Thyroid gland (tissue), 4 donors: ENCODE data around the gene NKX1-2. TPM values are rescaled to one million over a fixed set of nuclear protein-coding genes. Genes with fewer than 3 reads are reported as not detected.
"Not testable (repeated sequence)": the region's sequence is repeated elsewhere in the genome, so short reads cannot be mapped to it uniquely, and the experiment has no call there.

Source experiments
- DNase-seq, 2 donors: peaks; one replicate each; pipeline ENCODE4 v3.0.0-alpha.2; 2019
- H3K27ac ChIP-seq, 3 donors: fragments of 200-600 bp; sonication (generic); 1 replicate in 2 of 3; 2 replicates in 1 of 3; pipeline ENCODE4 v1.5.1; 2016 to 2019; ENCODE audit warnings: mild to moderate bottlenecking in 1 of 3, moderate library complexity in 1 of 3
- H3K27me3 ChIP-seq: fragments of 200-600 bp; sonication (generic); one replicate; pipeline ENCODE4 v1.5.1; 2019
- H3K36me3 ChIP-seq, 2 donors: fragments of 200-600 bp; sonication (generic); one replicate each; pipeline ENCODE4 v1.5.1; 2016 to 2019
- H3K4me1 ChIP-seq, 2 donors: fragments of 200-600 bp; sonication (generic); one replicate each; pipeline ENCODE4 v1.5.1; 2017 to 2019
- H3K4me3 ChIP-seq, 3 donors: fragments of 200-600 bp; sonication (generic); replicated peaks in 1 of 3; 1 replicate in 2 of 3; 2 replicates in 1 of 3; pipeline ENCODE4 v1.5.1; 2016; ENCODE audit warnings: mild to moderate bottlenecking in 1 of 3
- H3K9me3 ChIP-seq: fragments of 200-600 bp; sonication (generic); one replicate; pipeline ENCODE4 v1.5.1; 2017
- CTCF ChIP-seq, 6 experiments: fragments of 200-600 bp in 3 of 6; fragments of 450-650 bp in 3 of 6; sonication (generic) in 3 of 6; IDR thresholded peaks; one replicate each; pipeline ENCODE4 v1.5.1; 2016 to 2019; ENCODE audit warnings: antibody characterized with exemption in 6 of 6, mild to moderate bottlenecking in 2 of 6, inconsistent platforms in 1 of 6, moderate library complexity in 1 of 6
- POLR2A ChIP-seq, 2 donors: fragments of 450-650 bp; IDR thresholded peaks; one replicate each; pipeline ENCODE4 v1.6.1; 2017; ENCODE audit warnings: antibody characterized with exemption in 2 of 2, mild to moderate bottlenecking in 2 of 2, moderate library complexity in 1 of 2
- WGBS, 2 donors: methylation state at CpG; one replicate each; pipeline ENCODE4 v1.1.5; 2017; 5-methylcytosine and 5-hydroxymethylcytosine counted together
- intact Hi-C: fragments of 100-400 bp; cut with DNase I; formaldehyde crosslinking; loops from one replicate; pipeline ENCODE4 v1.15.1; 2023
- total RNA-seq, 4 donors: library from RNA; depleted of rRNA; stranded (reverse); fragments of >200 nt; gene quantifications; one replicate each; pipeline ENCODE4 v1.2.3, GENCODE V29; 2016

NKX1-2 gene
- total RNA-seq, 4 donors from 2014 or later: not detected

- Histone ChIP-seq H3K36me3 (no peaks in the 10 kb centered on the region), H3K27me3 (peaks cover 14% of the 10 kb centered on the region), H3K27ac (no peak overlapping the region), H3K4me3 (no peak overlapping the region), H3K9me3 (no peaks in the 10 kb centered on the region), H3K4me1 (peaks cover 11 to 33% of the 10 kb centered on the region in 2 donors)
- no peak for DNase-seq
- TF ChIP-seq POLR2A (IDR thresholded peaks at IDR 0.05) (no peak), CTCF (IDR thresholded peaks at IDR 0.05) (no peak)
- WGBS, 2 donors: 3 to 6% methylated on average over 20 to 22 of the region's 26 CpGs
- intact Hi-C loops: no loop called here
These were observed 1.1 kb downstream of the NKX1-2 start for GRCh38 chr10:124448696-124449169.

GRCh38 chr10:124447751-124448466 lies 1.9 kb downstream of the NKX1-2 start:
- H3K36me3 ChIP-seq: no peaks in the 10 kb centered on the region
- 8 to 12% methylated on average over 9 to 24 of the region's 60 CpGs for WGBS, 2 donors
- H3K27ac ChIP-seq: no peak overlapping the region
- TF ChIP-seq CTCF (IDR thresholded peaks at IDR 0.05) (no peak), POLR2A (IDR thresholded peaks at IDR 0.05) (no peak)
- no peaks in the 10 kb centered on the region for H3K9me3 ChIP-seq
- DNase-seq: peak; percentile 33 to 35
- H3K4me1 ChIP-seq: peaks cover 11 to 33% of the 10 kb centered on the region in 2 donors
- H3K27me3 ChIP-seq: peaks cover 14% of the 10 kb centered on the region
- intact Hi-C loops: no loop called here
- H3K4me3 ChIP-seq: peak overlapping the region in 1 of 3 donors; percentile 19

- no peak for DNase-seq
- no peak overlapping the region for H3K27ac ChIP-seq
- H3K27me3 ChIP-seq: peaks cover 14% of the 10 kb centered on the region
- H3K9me3 ChIP-seq: no peaks in the 10 kb centered on the region
- H3K4me1 ChIP-seq: peaks cover 11 to 33% of the 10 kb centered on the region in 2 donors
- intact Hi-C loops: no loop called here
- TF ChIP-seq CTCF (IDR thresholded peaks at IDR 0.05): no peak
- TF ChIP-seq POLR2A (IDR thresholded peaks at IDR 0.05): no peak
- H3K4me3 ChIP-seq: peak overlapping the region in 1 of 3 donors; percentile 19
- WGBS, 2 donors: 30 to 31% methylated on average over 25 to 39 of the region's 71 CpGs
- no peaks in the 10 kb centered on the region for H3K36me3 ChIP-seq
These were observed 2.7 kb downstream of the NKX1-2 start for GRCh38 chr10:124446830-124447750.

- H3K4me1 ChIP-seq, DNase-seq, H3K27me3 ChIP-seq, H3K9me3 ChIP-seq, H3K4me3 ChIP-seq, H3K27ac ChIP-seq, intact Hi-C loops, H3K36me3 ChIP-seq: not testable (repeated sequence)
- WGBS, 2 donors: 85 to 86% methylated on average over 5 of the region's 5 CpGs
These were observed 8.1 kb downstream of the NKX1-2 start for GRCh38 chr10:124441694-124442093.

GRCh38 chr10:124436191-124436638 lies 13.6 kb downstream of the NKX1-2 start:
- no peaks in the 10 kb centered on the region for H3K36me3 ChIP-seq
- no peak for DNase-seq
- TF ChIP-seq POLR2A (IDR thresholded peaks at IDR 0.05) (no peak), CTCF (IDR thresholded peaks at IDR 0.05) (no peak)
- WGBS, 2 donors: 86 to 91% methylated on average over 8 of the region's 8 CpGs
- H3K27ac ChIP-seq: no peak overlapping the region
- intact Hi-C loops: no loop called here
- H3K27me3 ChIP-seq: no peaks in the 10 kb centered on the region
- H3K4me3 ChIP-seq: no peak overlapping the region
- H3K4me1 ChIP-seq: no peaks in the 10 kb centered on the region
- H3K9me3 ChIP-seq: no peaks in the 10 kb centered on the region

GRCh38 chr10:124435683-124436082 lies 14.2 kb downstream of the NKX1-2 start:
- H3K27ac ChIP-seq, H3K4me3 ChIP-seq, H3K36me3 ChIP-seq, H3K9me3 ChIP-seq, intact Hi-C loops, H3K27me3 ChIP-seq, H3K4me1 ChIP-seq, DNase-seq: not testable (repeated sequence)
- 96 to 99% methylated on average over 4 of the region's 4 CpGs for WGBS, 2 donors
